Erythroblast (primary cell): Measurements from ENCODE around the gene PTCHD4.
"Not testable (repeated sequence)": the region's sequence is repeated elsewhere in the genome, so short reads cannot be mapped to it uniquely, and the experiment has no call there.

Experiments
- DNase-seq, 2 experiments: peaks; one replicate each; lab custom pipeline; 2025; lab: John Stamatoyannopoulos, UW
- GATA1 ChIP-seq: IDR thresholded peaks from 2 replicates; pipeline ENCODE4 v1.6.1; 2011; ENCODE audit warnings: low read depth, mild to moderate bottlenecking, control low read depth, low read length, moderate library complexity
- POLR2A ChIP-seq: IDR thresholded peaks from 2 replicates; pipeline ENCODE4 v1.6.1; 2011; ENCODE audit warnings: mild to moderate bottlenecking, low read length

PTCHD4 gene

DNA sequence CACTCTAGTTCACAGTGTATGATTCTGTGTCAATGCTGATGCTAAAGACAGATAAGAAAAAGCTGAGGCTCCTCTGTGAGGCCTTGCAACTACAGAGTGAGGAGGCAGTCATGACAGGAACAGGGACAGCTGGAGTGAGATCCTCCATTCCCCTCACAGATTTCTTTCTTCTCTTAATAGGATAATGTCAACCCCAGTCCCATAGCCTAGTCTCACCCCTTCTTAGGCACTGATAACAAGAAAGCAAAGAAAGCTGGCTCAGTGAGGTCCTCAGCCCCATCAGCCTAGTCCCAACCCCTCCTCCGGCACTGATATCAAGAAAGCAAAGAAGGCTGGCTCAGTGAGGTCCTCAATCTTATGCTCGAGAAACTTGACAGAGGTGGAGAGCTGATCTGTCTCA, 2.1 kb upstream of the PTCHD4 start:
- no peak for DNase-seq
- TF ChIP-seq GATA1 (no peak), POLR2A (no peak)

DNA sequence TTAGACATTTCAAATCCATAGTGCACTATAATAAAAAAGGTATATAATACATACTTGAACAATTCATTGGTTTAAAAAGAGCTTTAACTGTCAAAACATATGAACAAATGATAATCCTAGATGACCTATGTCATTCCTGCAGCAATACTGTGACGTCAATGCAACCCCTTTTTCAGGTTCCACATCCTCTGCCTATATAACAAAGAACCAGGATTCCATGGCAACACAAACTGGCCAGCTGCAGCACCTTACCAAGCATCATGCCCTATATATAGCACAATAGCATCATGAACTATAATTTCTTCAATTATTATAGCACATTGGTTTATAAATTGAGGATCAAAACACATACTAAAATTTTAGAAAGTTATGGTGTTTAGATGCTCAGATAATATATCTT, 578 bp upstream of the PTCHD4 start:
- TF ChIP-seq GATA1 = no peak
- no peak for TF ChIP-seq POLR2A
- no peak for DNase-seq

DNA sequence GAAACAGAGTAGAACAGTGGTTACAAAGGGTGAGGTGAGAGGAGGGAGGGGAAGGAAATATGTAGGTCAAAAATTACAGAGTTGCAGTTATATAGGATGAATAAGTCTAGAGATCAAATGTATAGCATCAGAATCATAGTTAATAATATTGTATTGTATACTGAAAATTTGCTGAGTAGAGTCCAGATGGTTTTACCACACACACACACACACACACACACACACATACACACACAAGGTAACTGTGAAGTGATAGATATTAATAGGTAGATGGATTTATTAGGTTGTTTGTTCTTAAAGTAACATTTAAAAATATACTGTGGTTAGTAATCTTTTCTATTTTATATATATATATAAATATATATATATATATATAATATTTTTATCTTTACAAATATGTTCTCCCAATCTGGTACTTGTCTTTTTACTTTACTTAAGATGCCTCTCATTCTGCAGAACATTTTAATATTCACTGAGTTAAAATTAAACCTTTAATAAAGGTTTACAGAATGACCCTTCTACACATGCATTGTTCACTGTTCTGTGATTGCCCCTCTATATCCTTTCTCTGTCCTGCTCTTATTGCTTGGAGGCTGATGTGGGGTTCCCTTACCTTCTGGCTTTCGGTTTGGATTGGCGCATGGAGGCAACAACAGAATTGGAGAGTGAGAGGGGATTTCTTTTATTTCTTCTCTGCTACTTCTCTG, 408 bp downstream of the PTCHD4 start:
- DNase-seq = no peak
- TF ChIP-seq GATA1 (no peak), POLR2A (no peak)

DNA sequence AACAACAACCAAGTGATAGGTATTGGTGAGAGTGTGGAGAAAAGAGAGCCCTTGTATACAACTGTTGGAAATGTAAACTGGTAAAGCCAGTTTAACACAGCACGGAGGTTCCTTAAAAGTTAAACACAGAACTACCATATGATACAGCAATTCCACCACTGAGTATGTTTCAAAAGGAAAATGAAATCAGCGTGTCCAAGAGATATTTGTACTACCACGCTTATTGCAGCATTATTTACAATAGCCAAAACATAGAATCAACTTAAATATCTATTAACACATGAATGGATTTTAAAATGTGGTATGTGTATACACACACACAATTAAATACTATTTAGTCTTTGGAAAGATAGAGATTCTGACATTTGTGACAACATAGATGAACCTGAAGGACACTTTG, 1.1 kb downstream of the PTCHD4 start:
- TF ChIP-seq POLR2A = no peak
- no peak for TF ChIP-seq GATA1
- no peak for DNase-seq

DNA sequence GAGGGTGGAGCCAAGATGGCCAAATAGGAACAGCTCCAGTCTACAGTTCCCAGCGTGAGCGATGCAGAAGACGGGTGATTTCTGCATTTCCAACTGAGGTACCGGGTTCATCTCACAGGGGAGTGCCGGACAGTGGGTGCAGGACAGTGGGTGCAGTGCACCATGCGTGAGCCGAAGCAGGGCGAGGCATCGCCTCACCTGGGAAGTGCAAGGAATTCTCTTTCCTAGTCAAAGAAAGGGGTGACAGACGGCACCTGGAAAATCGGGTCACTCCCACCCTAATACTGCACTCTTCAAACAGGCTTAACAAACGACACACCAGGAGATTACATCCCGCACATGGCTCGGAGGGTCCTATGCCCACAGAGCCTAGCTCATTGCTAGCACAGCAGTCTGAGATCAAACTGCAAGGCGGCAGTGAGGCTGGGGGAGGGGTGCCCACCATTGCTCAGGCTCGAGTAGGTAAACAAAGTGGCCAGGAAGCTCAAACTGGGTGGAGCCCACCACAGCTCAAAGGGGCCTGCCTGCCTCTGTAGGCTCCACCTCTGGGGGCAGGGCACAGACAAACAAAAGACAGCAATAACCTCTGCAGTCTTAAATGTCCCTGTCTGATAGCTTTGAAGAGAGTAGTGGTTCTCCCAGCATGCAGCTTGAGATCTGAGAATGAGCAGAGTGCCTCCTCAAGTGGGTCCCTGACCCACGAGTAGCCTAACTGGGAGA, 8.4 kb downstream of the PTCHD4 start:
- not testable (repeated sequence) for DNase-seq

DNA sequence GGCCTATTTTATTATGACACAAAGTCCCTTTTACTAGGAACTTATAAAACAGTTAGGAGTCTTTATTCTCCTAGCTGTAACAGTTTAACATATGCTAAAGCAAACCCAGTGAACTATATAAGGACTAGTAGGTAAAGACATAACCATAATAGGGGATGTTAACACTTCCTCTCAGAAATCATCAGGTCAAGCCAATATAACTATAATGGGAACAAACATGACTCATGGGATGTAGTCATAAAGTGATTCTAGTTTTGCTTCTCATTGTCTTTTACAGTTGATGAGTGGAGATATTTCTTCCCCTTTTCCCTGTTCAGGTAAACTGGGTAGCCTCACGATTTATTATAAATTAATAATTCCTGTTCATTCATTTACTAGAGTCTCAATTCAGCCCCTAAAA, 9.7 kb downstream of the PTCHD4 start:
- DNase-seq = no peak
- TF ChIP-seq POLR2A (no peak), GATA1 (no peak)

- no peak for TF ChIP-seq GATA1
- no peak for DNase-seq
Observed at GRCh38 chr6:48100588-48100895, 10.5 kb downstream of the PTCHD4 start.

DNA sequence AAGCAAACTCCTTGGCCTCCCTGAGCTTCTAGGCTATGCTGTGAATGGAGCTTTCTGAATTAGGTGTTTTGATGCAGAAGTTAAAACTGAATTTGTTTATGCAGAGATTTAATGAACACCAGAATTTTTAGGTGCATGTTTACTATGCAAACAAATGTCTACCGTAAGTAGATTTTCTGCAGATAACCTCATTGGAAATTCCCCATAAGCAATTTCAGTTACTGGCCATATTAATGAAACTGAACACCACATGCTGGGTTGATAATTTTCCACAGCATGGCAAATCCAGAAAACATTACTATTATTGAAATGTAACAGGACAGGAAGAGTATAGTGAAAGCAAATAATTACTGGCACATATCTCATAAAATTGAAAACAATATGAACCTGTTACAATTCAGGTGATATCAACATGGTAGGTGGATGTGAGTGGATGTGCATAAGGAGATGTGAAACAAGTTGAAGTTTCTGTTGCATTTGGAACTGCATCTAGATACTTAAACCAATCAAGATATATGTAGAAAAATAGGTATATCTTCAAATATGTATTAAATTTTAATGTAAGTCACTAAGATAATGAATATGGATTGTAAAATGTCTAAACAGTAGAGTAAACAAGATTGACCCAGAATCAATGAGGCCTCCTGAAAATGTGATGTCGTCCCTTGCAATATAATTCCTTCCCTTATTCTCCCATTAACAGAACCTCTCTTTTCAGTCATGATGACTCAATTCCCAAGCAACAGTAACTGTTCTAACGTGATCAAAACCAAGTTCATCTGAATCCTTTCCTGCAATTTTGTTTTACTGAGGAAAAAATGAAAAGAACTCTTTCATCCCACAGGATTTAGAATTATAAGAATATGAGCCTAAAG, 11.0 kb downstream of the PTCHD4 start:
- TF ChIP-seq POLR2A = no peak
- no peak for TF ChIP-seq GATA1
- no peak for DNase-seq

DNA sequence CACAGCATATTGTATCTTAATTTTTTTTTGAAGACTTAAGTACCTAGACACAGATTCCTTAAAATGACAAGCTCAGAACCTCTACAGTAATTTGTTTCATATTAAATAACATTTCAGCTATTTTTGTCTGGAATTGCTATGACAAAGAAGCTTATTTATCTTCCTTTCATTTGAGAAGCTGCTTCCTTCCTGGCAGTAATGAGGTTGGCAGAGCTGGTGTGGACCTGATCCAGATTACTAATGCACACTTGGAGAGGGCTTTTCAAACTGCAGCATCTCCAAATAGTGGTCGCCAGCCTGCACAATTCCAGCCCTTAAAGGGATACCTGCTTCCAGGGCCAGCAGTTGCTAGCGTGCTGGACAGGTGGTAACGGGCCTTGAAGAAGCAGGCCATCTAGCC, 12.1 kb downstream of the PTCHD4 start:
- TF ChIP-seq GATA1 (no peak), POLR2A (no peak)
- no peak for DNase-seq

GRCh38 chr6:48092550-48093217, 18.3 kb downstream of the PTCHD4 start:
- TF ChIP-seq GATA1 (no peak), POLR2A (no peak)
- no peak for DNase-seq

GRCh38 chr6:48090546-48090945, 20.5 kb downstream of the PTCHD4 start:
- TF ChIP-seq POLR2A (no peak), GATA1 (no peak)
- no peak for DNase-seq

DNA sequence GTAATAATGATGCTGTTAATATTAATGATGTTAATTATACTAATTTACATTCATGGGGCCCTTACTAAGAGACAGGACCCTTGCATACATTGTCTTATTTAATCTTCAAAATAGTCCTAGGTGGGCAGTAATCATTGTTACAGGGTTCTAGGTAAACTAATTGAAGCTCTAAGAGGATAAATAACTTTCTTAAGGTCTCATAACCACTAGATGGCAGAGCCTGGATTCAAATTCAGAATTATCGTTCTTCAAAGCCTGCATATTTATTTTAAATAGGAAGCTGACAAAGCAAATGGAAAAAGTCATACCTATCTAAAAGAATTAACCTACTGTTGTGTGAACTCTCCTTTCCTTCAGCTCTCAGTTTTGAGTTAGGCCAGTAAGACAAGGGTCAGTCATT, 23.5 kb downstream of the PTCHD4 start:
- TF ChIP-seq POLR2A (no peak), GATA1 (no peak)
- DNase-seq = peak; percentile 1 to 2

GRCh38 chr6:48086187-48086586, 24.8 kb downstream of the PTCHD4 start:
- no peak for TF ChIP-seq POLR2A
- DNase-seq = no peak
